Non-pigmented ciliary epithelial cell (primary cell): ENCODE data around the gene CLDN19.
"Not testable (repeated sequence)": the region's sequence is repeated elsewhere in the genome, so short reads cannot be mapped to it uniquely, and the experiment has no call there.

Experiments
- DNase-seq: peaks from one replicate; pipeline ENCODE4 v3.0.0-alpha.2; 2010; ENCODE audit warnings: low read depth

CLDN19 gene

DNA sequence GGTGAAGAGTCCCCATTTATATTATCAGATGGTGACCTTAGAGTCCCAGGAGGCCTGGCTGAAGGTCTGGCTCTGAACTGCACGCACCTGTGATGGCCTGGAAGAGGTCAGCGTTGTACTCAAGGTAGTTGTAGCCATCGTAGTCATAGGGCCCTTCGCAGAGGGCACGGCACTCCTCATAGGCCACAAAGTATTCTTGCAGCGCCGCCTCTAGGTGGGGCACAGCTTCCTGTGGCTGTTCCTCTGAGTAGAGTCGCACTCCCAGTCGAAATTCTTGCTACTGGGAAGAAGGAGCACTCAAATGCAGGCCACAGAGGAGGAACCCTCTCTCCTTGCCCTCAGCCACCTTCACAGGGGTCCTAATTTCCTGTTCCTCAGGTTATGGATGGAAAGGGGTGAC, 19.1 kb upstream of the CLDN19 start:
- no peak for DNase-seq

GRCh38 chr1:42758641-42759040, 18.6 kb upstream of the CLDN19 start:
- DNase-seq = no peak

DNA sequence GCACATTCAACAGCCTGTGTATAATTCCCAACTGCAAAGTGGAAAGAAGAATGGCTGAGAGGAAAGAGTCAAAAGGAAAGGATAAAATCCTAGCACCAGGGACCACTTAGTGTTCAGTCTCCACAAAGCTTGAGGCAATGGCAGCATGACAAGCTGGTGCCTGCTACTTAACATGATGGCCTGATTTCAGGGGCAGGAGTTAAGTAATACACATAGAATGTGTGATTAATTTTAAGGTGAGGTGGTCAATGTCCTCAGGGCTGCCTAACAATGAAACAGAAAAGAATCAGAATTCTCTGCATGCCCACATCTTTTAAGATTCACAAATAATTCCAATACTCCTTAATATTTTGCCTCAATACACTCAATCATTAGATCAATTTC, 17.8 kb upstream of the CLDN19 start:
- DNase-seq = no peak

GRCh38 chr1:42756956-42757891, 17.2 kb upstream of the CLDN19 start:
- no peak for DNase-seq

GRCh38 chr1:42753070-42753469, 13.0 kb upstream of the CLDN19 start:
- DNase-seq = no peak

DNA sequence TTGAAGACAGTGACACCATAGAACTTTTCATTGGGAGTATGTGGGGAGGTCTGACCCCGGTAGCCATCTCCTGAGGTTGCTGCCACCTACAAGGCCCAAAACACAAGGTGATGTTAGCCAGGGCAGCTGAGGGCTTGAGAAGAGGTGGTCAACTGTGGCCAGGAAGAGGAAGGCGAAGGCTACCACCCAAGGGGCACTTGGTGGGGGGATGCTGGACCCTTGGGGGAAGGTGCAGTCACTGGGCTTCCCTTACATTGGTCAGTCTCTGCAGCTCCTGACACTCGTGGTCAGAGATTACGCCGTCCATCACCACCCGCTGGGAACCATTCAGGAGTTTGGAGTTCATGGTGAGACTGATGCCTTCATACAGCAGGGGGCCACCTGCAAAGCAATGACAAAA, 12.2 kb upstream of the CLDN19 start:
- no peak for DNase-seq

- not testable (repeated sequence) for DNase-seq
Measured at GRCh38 chr1:42751511-42752070, 11.6 kb upstream of the CLDN19 start.

DNA sequence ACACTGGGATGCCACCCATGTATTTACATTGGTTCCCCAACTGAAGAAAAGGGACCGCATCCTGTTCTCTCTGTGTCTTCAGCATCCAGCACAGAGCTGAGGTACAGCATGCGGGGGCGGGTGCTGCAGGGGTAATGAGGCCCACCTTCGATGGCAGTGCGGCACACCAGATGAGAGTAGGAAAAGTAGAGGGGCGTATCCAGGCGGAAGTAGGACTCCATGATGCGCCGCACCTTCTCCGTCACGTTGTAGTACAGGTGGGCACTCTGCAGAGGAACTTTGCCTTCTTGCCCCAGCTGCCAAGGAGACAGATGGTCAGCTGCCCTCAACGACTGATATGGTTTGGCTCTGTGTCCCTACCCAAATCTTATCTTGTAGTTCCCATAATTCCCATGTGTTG, 10.0 kb upstream of the CLDN19 start:
- no peak for DNase-seq

DNA sequence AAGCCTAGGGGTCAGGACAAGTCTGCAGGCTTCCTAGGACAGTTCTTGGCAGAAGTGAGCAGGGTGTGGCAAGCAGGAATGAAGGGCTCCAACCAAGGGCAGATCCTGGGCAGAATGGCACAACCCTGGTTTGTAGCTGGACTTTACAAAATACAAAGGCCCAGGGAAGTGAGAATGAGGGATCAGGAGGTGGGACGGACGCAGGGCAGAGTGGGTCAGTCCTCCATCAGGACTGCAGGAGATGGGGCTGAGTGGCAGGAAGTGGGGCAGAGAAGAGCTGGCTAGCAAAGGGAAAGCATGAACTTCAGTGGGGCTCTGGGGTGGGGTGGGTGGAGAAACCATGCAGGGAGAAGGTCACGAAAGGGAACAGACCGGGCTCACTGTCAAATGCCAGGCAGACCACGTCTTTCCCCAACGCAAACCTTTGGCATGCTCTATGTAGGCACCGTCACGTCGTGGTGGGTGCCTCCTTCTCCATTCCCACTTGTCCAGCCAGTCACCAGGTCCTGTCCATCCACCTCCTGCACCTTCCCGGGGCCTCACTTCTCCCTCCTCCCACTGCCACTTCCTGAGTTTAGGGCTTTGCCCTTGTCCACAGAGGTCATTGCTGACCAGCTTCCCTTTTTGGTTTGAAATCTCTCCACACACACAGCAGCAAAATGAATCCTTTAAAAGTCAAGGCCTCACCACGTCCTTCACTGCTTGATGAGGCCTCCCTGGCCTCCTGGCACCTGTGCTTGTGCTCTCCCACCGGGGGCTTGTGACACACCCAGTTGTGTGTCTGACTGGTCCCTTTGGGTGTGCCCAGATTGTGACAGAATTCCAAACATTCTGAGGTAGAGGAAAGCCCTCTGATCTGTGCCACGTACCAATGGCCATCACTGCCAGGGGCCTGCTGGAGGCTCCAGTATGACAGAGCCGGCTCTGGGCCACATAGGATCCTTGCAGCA, 8.7 kb upstream of the CLDN19 start:
- no peak for DNase-seq

- DNase-seq = no peak
Measured at GRCh38 chr1:42748021-42748420, 8.0 kb upstream of the CLDN19 start.

DNA sequence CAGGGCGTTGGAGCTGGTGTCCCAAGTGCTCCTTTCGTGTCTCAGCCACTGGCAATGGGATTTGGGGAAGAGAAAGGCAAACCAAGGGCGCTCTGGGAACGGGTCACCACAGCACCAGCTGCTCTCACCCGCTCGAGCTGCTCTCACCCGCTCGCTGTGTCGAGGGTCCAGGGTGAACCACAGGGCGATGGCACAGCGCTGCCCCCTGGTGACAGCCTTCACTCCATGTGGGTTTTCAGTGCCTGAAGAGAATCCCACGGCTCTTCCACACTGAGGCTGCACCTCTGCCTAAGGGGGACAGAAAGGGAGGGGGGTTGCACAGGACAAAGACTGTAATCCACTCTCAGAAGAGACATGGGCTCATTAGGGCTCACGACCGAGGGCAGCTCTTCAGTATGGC, 7.1 kb upstream of the CLDN19 start:
- DNase-seq = no peak

DNA sequence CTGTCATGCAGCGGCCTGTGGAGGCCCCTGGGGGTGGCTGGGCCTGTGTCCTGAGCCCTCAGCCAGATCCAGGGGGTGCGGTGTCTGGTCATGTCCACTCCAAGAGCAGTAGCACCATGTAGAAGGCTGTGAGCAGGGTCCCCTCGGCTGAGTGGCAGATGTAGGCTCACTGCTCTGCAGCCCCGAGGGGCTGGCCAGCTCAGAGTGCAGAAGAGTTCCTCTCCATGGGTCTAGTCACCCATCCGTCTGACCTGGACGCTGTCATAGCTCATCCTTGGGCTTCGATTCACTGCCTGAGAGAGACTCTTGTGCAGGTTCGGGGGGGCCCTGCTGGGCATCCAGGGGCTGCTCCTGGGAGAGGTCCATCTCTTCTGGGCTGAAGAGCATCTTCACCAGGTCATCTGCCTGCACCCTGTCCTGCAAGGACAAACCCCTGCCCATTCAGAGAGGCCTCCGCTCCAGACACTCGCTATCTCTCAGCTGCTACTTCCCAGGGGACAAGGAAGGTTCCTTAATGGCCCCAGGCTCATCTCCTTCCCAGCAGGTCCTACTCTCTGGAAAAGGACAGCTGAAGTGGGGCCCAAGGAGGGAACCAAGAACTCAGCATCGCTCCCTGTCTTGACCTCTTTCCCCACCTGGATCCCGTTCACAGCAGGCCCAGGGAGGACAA, 6.5 kb upstream of the CLDN19 start:
- DNase-seq = no peak

DNA sequence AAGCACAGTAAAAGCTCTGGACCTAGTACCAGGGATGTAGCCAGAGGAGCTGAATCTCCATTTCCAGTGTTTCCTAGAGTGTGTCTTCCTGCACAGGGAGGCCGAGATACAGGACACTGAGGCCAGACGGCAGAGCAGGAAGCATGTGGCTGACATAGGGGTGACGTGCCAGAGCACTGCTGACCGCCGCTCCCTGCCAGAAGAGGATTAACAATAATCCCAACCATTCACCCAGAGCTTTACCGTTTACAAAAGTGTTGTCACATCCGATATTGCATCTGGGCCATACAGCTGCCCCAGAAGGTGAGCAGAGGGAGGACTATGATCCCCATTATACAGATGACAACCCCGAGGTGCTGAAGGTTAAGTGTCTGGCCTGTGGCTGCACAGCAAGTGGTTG, 5.8 kb upstream of the CLDN19 start:
- DNase-seq = no peak

DNA sequence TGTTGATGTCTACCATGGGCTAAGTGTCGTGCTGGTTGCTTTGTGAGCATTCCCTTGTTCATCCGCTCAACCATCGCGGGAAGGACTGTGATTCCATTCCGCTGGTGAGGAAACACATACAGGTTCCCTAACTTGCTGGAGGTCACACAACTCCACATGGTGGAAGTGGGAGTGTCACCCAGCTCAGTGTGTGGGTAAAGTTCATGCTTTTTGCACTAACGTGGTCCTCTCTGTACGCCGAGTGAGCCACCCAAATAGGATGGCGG, 4.0 kb upstream of the CLDN19 start:
- DNase-seq = no peak

GRCh38 chr1:42743317-42744147, 3.5 kb upstream of the CLDN19 start:
- no peak for DNase-seq

- no peak for DNase-seq
Measured at GRCh38 chr1:42742617-42743316, 2.7 kb upstream of the CLDN19 start.

- no peak for DNase-seq
Measured at GRCh38 chr1:42742141-42742540, 2.1 kb upstream of the CLDN19 start.

DNA sequence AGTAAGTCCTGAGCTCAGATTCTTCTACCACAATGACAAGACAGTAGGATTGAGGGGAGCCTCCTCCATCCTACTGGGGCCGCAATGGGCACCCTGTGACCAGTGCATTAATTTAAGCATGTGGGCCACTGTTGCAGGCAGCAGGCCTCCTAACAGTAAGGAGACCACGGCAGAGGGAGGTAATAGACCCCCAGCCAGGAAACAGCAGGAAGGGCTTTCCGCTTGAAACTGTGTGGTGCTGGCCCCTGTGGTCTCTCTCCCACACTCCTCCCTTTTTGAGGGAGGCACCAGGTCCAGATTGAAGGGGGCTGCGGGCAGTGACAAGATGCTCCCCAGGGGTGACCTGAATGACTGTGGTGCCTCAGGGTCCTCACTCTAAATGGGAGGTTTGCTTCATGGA, 1.7 kb upstream of the CLDN19 start:
- DNase-seq = no peak

GRCh38 chr1:42740851-42741580, 980 bp upstream of the CLDN19 start:
- DNase-seq = no peak

GRCh38 chr1:42738678-42739226, 1.3 kb downstream of the CLDN19 start:
- DNase-seq = no peak
